H9 (cell line): Measurements from ENCODE around the gene GPN2. TPM values are rescaled to one million over a fixed set of nuclear protein-coding genes. Genes with fewer than 3 reads are reported as not detected.

Source experiments
- DNase-seq: peaks from one replicate; pipeline ENCODE4 v3.0.0-alpha.2; 2017
- H2AFZ ChIP-seq: one replicate; pipeline ENCODE4 v1.6.1; 2013; ENCODE audit warnings: mild to moderate bottlenecking, low read length, control low read depth, moderate library complexity
- H2AK5ac ChIP-seq: 2 replicates; pipeline ENCODE4 v1.6.1; 2013; ENCODE audit warnings: low read length, control low read depth, mixed read lengths; ENCODE audit not compliant: insufficient read length
- H2BK120ac ChIP-seq: one replicate; pipeline ENCODE4 v1.6.1; 2013; ENCODE audit warnings: low read depth, mild to moderate bottlenecking, low read length, control low read depth, inconsistent platforms; ENCODE audit not compliant: poor library complexity, severe bottlenecking
- H2BK12ac ChIP-seq: 2 replicates; pipeline ENCODE4 v1.6.1; 2013; ENCODE audit warnings: low read length, control low read depth, mixed read lengths, low read depth; ENCODE audit not compliant: insufficient read length
- H2BK15ac ChIP-seq: 2 replicates; pipeline ENCODE4 v1.6.1; 2013; ENCODE audit warnings: low read depth, low read length, control low read depth
- H2BK20ac ChIP-seq: one replicate; pipeline ENCODE4 v1.6.1; 2013; ENCODE audit warnings: low read depth, mild to moderate bottlenecking, low read length, control low read depth, inconsistent platforms; ENCODE audit not compliant: poor library complexity, severe bottlenecking
- H2BK5ac ChIP-seq: 2 replicates; pipeline ENCODE4 v1.6.1; 2013; ENCODE audit warnings: low read length, control low read depth, mixed read lengths; ENCODE audit not compliant: insufficient read length
- H3K14ac ChIP-seq: 2 replicates; pipeline ENCODE4 v1.6.1; 2013; ENCODE audit warnings: low read length, control low read depth; ENCODE audit not compliant: insufficient read depth
- H3K18ac ChIP-seq: 2 replicates; pipeline ENCODE4 v1.6.1; 2013; ENCODE audit warnings: low read depth, mild to moderate bottlenecking, mixed read lengths, low read length, control low read depth; ENCODE audit not compliant: insufficient read length
- H3K23ac ChIP-seq: 2 replicates; pipeline ENCODE4 v1.6.1; 2013; ENCODE audit warnings: low read length, control low read depth, mixed read lengths, low read depth; ENCODE audit not compliant: insufficient read length
- H3K23me2 ChIP-seq: 2 replicates; pipeline ENCODE4 v1.6.1; 2013; ENCODE audit warnings: low read depth, mild to moderate bottlenecking, mixed read lengths, low read length, control low read depth; ENCODE audit not compliant: insufficient read length, poor library complexity, severe bottlenecking
- H3K27ac ChIP-seq: 2 replicates; pipeline ENCODE4 v1.5.1; 2013; ENCODE audit warnings: low read length, control low read depth, mixed read lengths, low read depth; ENCODE audit not compliant: insufficient read length
- H3K27me3 ChIP-seq: 2 replicates; pipeline ENCODE4 v1.6.1; 2013; ENCODE audit warnings: low read length, control low read depth, inconsistent platforms; ENCODE audit not compliant: insufficient read depth
- H3K4ac ChIP-seq: 2 replicates; pipeline ENCODE4 v1.6.1; 2013; ENCODE audit warnings: low read depth, mild to moderate bottlenecking, control low read depth, inconsistent platforms, low read length, moderate library complexity
- H3K4me1 ChIP-seq: 2 replicates; pipeline ENCODE4 v1.6.1; 2013; ENCODE audit warnings: low read length, control low read depth, inconsistent platforms; ENCODE audit not compliant: insufficient read depth
- H3K4me2 ChIP-seq: 2 replicates; pipeline ENCODE4 v1.6.1; 2013; ENCODE audit warnings: low read length, control low read depth, mixed read lengths; ENCODE audit not compliant: insufficient read length, insufficient read depth
- H3K56ac ChIP-seq: 2 replicates; pipeline ENCODE4 v1.6.1; 2013; ENCODE audit warnings: low read depth, mild to moderate bottlenecking, mixed read lengths, low read length, control low read depth; ENCODE audit not compliant: insufficient read length
- H3K79me1 ChIP-seq: 2 replicates; pipeline ENCODE4 v1.6.1; 2013; ENCODE audit warnings: low read depth, mild to moderate bottlenecking, moderate library complexity, low read length, control low read depth, inconsistent platforms; ENCODE audit not compliant: insufficient read depth, poor library complexity, severe bottlenecking
- H3K79me2 ChIP-seq: 2 replicates; pipeline ENCODE4 v1.6.1; 2013; ENCODE audit warnings: low read length, control low read depth, inconsistent platforms; ENCODE audit not compliant: insufficient read depth
- H3K9ac ChIP-seq: 2 replicates; pipeline ENCODE4 v1.6.1; 2013; ENCODE audit warnings: low read length, control low read depth, mixed read lengths; ENCODE audit not compliant: insufficient read length; ENCODE audit errors: extremely low read depth
- H3K9me3 ChIP-seq: one replicate; pipeline ENCODE4 v1.6.1; 2013; ENCODE audit warnings: low read depth, low read length, inconsistent platforms; ENCODE audit not compliant: control insufficient read depth
- H3T11ph ChIP-seq: one replicate; pipeline ENCODE4 v1.6.1; 2013; ENCODE audit warnings: mild to moderate bottlenecking, low read length, control low read depth, inconsistent platforms
- H4K20me1 ChIP-seq: one replicate; pipeline ENCODE4 v1.6.1; 2013; ENCODE audit not compliant: control insufficient read depth, insufficient read length, insufficient read depth
- H4K5ac ChIP-seq: 2 replicates; pipeline ENCODE4 v1.6.1; 2013; ENCODE audit warnings: low read depth, mild to moderate bottlenecking, mixed read lengths, low read length, control low read depth; ENCODE audit not compliant: insufficient read length
- H4K8ac ChIP-seq: replicated peaks from 2 replicates; pipeline ENCODE4 v1.6.1; 2013; ENCODE audit warnings: low read length, control low read depth, mixed read lengths, low read depth; ENCODE audit not compliant: insufficient read length
- H4K91ac ChIP-seq: 2 replicates; pipeline ENCODE4 v1.6.1; 2013; ENCODE audit warnings: low read depth, mild to moderate bottlenecking, moderate library complexity, mixed read lengths, low read length, control low read depth; ENCODE audit not compliant: insufficient read length
- H3K27ac Mint-ChIP-seq, 3 experiments: 2 replicates in 2 of 3; 3 replicates in 1 of 3; pipeline ENCODE4 v1.8.0; 2020 to 2021; ENCODE audit warnings: mixed read lengths in 3 of 3, mild to moderate bottlenecking in 1 of 3, moderate library complexity in 1 of 3
- H3K27me3 Mint-ChIP-seq: 2 replicates; pipeline ENCODE4 v1.8.0; 2021; ENCODE audit warnings: low read depth, mild to moderate bottlenecking, moderate library complexity, mixed read lengths
- H3K36me3 Mint-ChIP-seq, 3 experiments: 2 replicates in 2 of 3; 3 replicates in 1 of 3; pipeline ENCODE4 v1.8.0; 2020 to 2021; ENCODE audit warnings: low read depth in 3 of 3, mixed read lengths in 3 of 3; ENCODE audit not compliant: insufficient read depth in 1 of 3
- H3K4me1 Mint-ChIP-seq, 2 experiments: 2 replicates each; pipeline ENCODE4 v1.8.0; 2020; ENCODE audit warnings: mixed read lengths in 2 of 2
- H3K4me3 Mint-ChIP-seq, 2 experiments: 2 replicates in 1 of 2; 3 replicates in 1 of 2; pipeline ENCODE4 v1.8.0; 2020 to 2021; ENCODE audit warnings: mild to moderate bottlenecking in 2 of 2, mixed read lengths in 2 of 2, moderate library complexity in 1 of 2
- H3K9me3 Mint-ChIP-seq, 2 experiments: 2 replicates in 1 of 2; 3 replicates in 1 of 2; pipeline ENCODE4 v1.8.0; 2020; ENCODE audit warnings: mild to moderate bottlenecking in 2 of 2, mixed read lengths in 2 of 2, moderate library complexity in 1 of 2
- WGBS: extraction: QIAGEN DNeasy Blood & Tissue Kit; methylation state at CpG from one replicate; pipeline ENCODE4 v1.1.7; 2013; ENCODE audit warnings: missing lambda C conversion rate, low lambda C conversion rate, mixed read lengths; ENCODE audit not compliant: insufficient read length; ENCODE audit errors: extremely low coverage; 5-methylcytosine and 5-hydroxymethylcytosine counted together
- total RNA-seq: library from RNA; stranded (reverse); gene quantifications from 2 replicates; pipeline ENCODE4 v1.2.1, GENCODE V29; 2021
- TF ChIP-seq, protein P1 (sequence below): fragments of 200-600 bp; sonication (generic); conservative IDR thresholded peaks from 3 replicates; pipeline ENCODE4 v1.8.0; 2021; ENCODE audit warnings: antibody characterized with exemption, mild to moderate bottlenecking

Gene GPN2
- total RNA-seq, 1 experiment from 2014 or later: 47.8 TPM

DNA sequence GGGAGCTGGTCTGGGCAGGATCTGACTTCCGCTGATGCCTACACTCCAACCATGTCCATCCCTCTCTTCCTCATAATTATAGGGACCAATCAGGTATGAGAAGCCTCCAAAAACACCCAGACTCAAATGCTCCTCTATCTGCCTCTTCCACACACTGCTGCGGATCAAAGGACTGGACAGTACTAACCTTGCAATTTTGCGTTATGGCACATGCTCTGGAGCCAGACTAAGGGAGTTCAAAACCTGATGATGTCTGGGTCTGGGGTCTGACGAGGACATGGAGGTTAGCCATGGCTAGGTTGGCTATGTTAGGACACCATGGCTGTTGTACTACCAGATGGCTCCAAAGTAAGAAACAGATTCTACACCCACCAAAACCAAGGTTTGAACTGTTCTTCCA lies 10.3 kb downstream of the GPN2 start:
- H2AK5ac ChIP-seq: no peak overlapping the region
- no peak overlapping the region for H3K9ac ChIP-seq
- H3K4me3 Mint-ChIP-seq: no peak overlapping the region
- no peak overlapping the region for H3K18ac ChIP-seq
- no CpG with 5 or more reads among the region's 4 CpGs for WGBS
- H3K4me2 ChIP-seq: no peak overlapping the region
- no peak for DNase-seq
- H3K23ac ChIP-seq: no peak overlapping the region
- H3K4ac ChIP-seq: no peak overlapping the region
- H3K27me3 Mint-ChIP-seq: no peaks in the 10 kb centered on the region
- H2BK12ac ChIP-seq: no peak overlapping the region
- no peak overlapping the region for H3T11ph ChIP-seq
- no peak overlapping the region for H2AFZ ChIP-seq
- no peak overlapping the region for H4K8ac ChIP-seq
- no peak overlapping the region for H3K27ac ChIP-seq
- no peaks in the 10 kb centered on the region for H4K20me1 ChIP-seq
- no peak overlapping the region for H2BK120ac ChIP-seq
- H3K27ac Mint-ChIP-seq: no peak overlapping the region
- H4K91ac ChIP-seq: no peak overlapping the region
- H3K79me1 ChIP-seq: no peaks in the 10 kb centered on the region
- H3K9me3 Mint-ChIP-seq: no peaks in the 10 kb centered on the region
- no peaks in the 10 kb centered on the region; the same call in 1 of the 2 replicates for H3K4me1 ChIP-seq
- H3K36me3 Mint-ChIP-seq: peaks cover 16 to 54% (median 43%) of the 10 kb centered on the region in 3 experiments; a peak in 6 of 7 replicates
- H4K5ac ChIP-seq: no peak overlapping the region
- H2BK20ac ChIP-seq: no peak overlapping the region
- peaks cover 0 to 5% of the 10 kb centered on the region in 2 experiments; a peak in 2 of 4 replicates for H3K4me1 Mint-ChIP-seq
- no peaks in the 10 kb centered on the region for H3K9me3 ChIP-seq
- no peaks in the 10 kb centered on the region for H3K23me2 ChIP-seq
- H3K56ac ChIP-seq: no peak overlapping the region
- no peaks in the 10 kb centered on the region for H3K27me3 ChIP-seq
- no peaks in the 10 kb centered on the region for H3K79me2 ChIP-seq
- no peak overlapping the region for H2BK15ac ChIP-seq
- TF ChIP-seq, protein P1, sequence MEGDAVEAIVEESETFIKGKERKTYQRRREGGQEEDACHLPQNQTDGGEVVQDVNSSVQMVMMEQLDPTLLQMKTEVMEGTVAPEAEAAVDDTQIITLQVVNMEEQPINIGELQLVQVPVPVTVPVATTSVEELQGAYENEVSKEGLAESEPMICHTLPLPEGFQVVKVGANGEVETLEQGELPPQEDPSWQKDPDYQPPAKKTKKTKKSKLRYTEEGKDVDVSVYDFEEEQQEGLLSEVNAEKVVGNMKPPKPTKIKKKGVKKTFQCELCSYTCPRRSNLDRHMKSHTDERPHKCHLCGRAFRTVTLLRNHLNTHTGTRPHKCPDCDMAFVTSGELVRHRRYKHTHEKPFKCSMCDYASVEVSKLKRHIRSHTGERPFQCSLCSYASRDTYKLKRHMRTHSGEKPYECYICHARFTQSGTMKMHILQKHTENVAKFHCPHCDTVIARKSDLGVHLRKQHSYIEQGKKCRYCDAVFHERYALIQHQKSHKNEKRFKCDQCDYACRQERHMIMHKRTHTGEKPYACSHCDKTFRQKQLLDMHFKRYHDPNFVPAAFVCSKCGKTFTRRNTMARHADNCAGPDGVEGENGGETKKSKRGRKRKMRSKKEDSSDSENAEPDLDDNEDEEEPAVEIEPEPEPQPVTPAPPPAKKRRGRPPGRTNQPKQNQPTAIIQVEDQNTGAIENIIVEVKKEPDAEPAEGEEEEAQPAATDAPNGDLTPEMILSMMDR: no peak
- H3K14ac ChIP-seq: no peak overlapping the region
- H2BK5ac ChIP-seq: no peak overlapping the region
